ENCODE measurements around the gene DYNLT1.

- TF ChIP-seq CTCF (IDR thresholded peaks at IDR 0.05), result no peak
- TF ChIP-seq POLR2A (IDR thresholded peaks at IDR 0.05), result no peak
- TF ChIP-seq EP300 (IDR thresholded peaks at IDR 0.05; ENCODE audit: low read depth), result no peak
- no peak for TF ChIP-seq POLR2AphosphoS5 (IDR thresholded peaks at IDR 0.05)
Measured at GRCh38 chr6:158634695-158635426, 9.7 kb downstream of the DYNLT1 start.
